GM20431 (cell line): ENCODE data around the gene JMJD1C.

Experiments
- in situ Hi-C: fragments of 300-500 bp; cut with MseI, MboI; formaldehyde crosslinking; loops from one replicate; pipeline ENCODE4 v1.15.0; 2020; ENCODE audit warnings: low sequenced_read_pairs; ENCODE audit not compliant: unreplicated experiment

Gene JMJD1C

GRCh38 chr10:63205421-63205820 lies 260.4 kb downstream of the JMJD1C start:
- in situ Hi-C loops, result loop anchor here (25.0 kb wide), 1 partner anchor 407 kb away; no protein-coding TSS in a partner anchor

GRCh38 chr10:63204667-63205391 lies 260.9 kb downstream of the JMJD1C start:
- in situ Hi-C loops, result loop anchor here (25.0 kb wide), 1 partner anchor 407 kb away; no protein-coding TSS in a partner anchor

- in situ Hi-C loops, result loop anchor here (25.0 kb wide), 1 partner anchor 411 kb away; no protein-coding TSS in a partner anchor
These were observed 264.7 kb downstream of the JMJD1C start for GRCh38 chr10:63201118-63201517.

GRCh38 chr10:63200431-63200830 lies 265.3 kb downstream of the JMJD1C start:
- in situ Hi-C loops, result loop anchor here (25.0 kb wide), 1 partner anchor 412 kb away; no protein-coding TSS in a partner anchor

- in situ Hi-C loops, result loop anchor here (25.0 kb wide), 1 partner anchor 413 kb away; no protein-coding TSS in a partner anchor
These were observed 266.1 kb downstream of the JMJD1C start for GRCh38 chr10:63199716-63200115.

- in situ Hi-C loops, result no loop called here
These were observed 268.3 kb downstream of the JMJD1C start for GRCh38 chr10:63197344-63198092.

- in situ Hi-C loops, result no loop called here
These were observed 273.0 kb downstream of the JMJD1C start for GRCh38 chr10:63192826-63193225.

- in situ Hi-C loops, result no loop called here
These were observed 290.2 kb downstream of the JMJD1C start for GRCh38 chr10:63175534-63175933.

GRCh38 chr10:63173468-63174232 lies 292.1 kb downstream of the JMJD1C start:
- in situ Hi-C loops, result no loop called here

- in situ Hi-C loops, result no loop called here
These were observed 293.9 kb downstream of the JMJD1C start for GRCh38 chr10:63171926-63172325.

GRCh38 chr10:63171255-63171855 lies 294.4 kb downstream of the JMJD1C start:
- in situ Hi-C loops, result no loop called here

GRCh38 chr10:63169624-63170023 lies 296.2 kb downstream of the JMJD1C start:
- in situ Hi-C loops, result loop anchor here (10.0 kb wide), 1 partner anchor 555 kb away; no protein-coding TSS in a partner anchor

GRCh38 chr10:63168821-63169462 lies 296.8 kb downstream of the JMJD1C start:
- in situ Hi-C loops, result loop anchor here (10.0 kb wide), 1 partner anchor 556 kb away; no protein-coding TSS in a partner anchor

GRCh38 chr10:63166742-63167258 lies 299.0 kb downstream of the JMJD1C start:
- in situ Hi-C loops, result loop anchor here (10.0 kb wide), 1 partner anchor 558 kb away; no protein-coding TSS in a partner anchor

GRCh38 chr10:63165249-63165648 lies 300.5 kb downstream of the JMJD1C start:
- in situ Hi-C loops, result loop anchor here (10.0 kb wide), 1 partner anchor 560 kb away; no protein-coding TSS in a partner anchor

GRCh38 chr10:63164166-63164623 lies 301.6 kb downstream of the JMJD1C start:
- in situ Hi-C loops, result loop anchor here (10.0 kb wide), 1 partner anchor 561 kb away; no protein-coding TSS in a partner anchor

- in situ Hi-C loops, result loop anchor here (10.0 kb wide), 1 partner anchor 563 kb away; no protein-coding TSS in a partner anchor
These were observed 304.2 kb downstream of the JMJD1C start for GRCh38 chr10:63161592-63161991.

- in situ Hi-C loops, result no loop called here
These were observed 307.7 kb downstream of the JMJD1C start for GRCh38 chr10:63157845-63158624.
